IMR-90 (cell line): ENCODE data around the gene MICAL2. TPM values are rescaled to one million over a fixed set of nuclear protein-coding genes. Genes with fewer than 3 reads are reported as not detected.

Experiments
- ATAC-seq: fragments of 200-7000 bp; cut with Tn5 transposase; 2 replicates; pipeline ENCODE4 v1.9.1; 2020; ENCODE audit warnings: low read depth, mild to moderate bottlenecking, moderate library complexity
- BruUV-seq: library from RNA; stranded (reverse); fragments of 400-500 nt; replicated peaks from 2 replicates; lab custom pipeline; 2021; lab: Mats Ljungman, UMichigan
- CTCF ChIA-PET: fragments of 300-600 bp; formaldehyde crosslinking; extraction: SDS; loops from one replicate; lab custom pipeline; 2021; ENCODE audit warnings: antibody characterized with exemption; lab: Yijun Ruan, JAX
- POLR2A ChIA-PET: fragments of 300-600 bp; sonication (Branson Sonifier 250); formaldehyde crosslinking; loops from one replicate; lab custom pipeline; 2022; ENCODE audit warnings: antibody characterized with exemption; ENCODE audit not compliant: unreplicated experiment; lab: Charles Lee
- DNase-seq: peaks from one replicate; pipeline ENCODE4 v3.0.0; 2013
- H2AFZ ChIP-seq: replicated peaks from 2 replicates; pipeline ENCODE3; 2013; ENCODE audit warnings: low read length, mild to moderate bottlenecking; ENCODE audit not compliant: poor library complexity
- H2AK5ac ChIP-seq: 2 replicates; pipeline ENCODE4 v1.6.1; 2013; ENCODE audit warnings: low read depth, low read length, inconsistent platforms
- H2AK9ac ChIP-seq: replicated peaks from 2 replicates; pipeline ENCODE3; 2013; ENCODE audit warnings: mild to moderate bottlenecking, low read depth, low read length, moderate library complexity; ENCODE audit not compliant: poor library complexity
- H2BK120ac ChIP-seq: 2 replicates; pipeline ENCODE4 v1.6.1; 2013; ENCODE audit warnings: low read depth, low read length, inconsistent platforms
- H2BK15ac ChIP-seq: 3 replicates; pipeline ENCODE4 v1.6.1; 2013; ENCODE audit warnings: low read depth, low read length, inconsistent platforms
- H2BK20ac ChIP-seq: 2 replicates; pipeline ENCODE4 v1.6.1; 2013; ENCODE audit warnings: low read depth, mild to moderate bottlenecking, inconsistent platforms, low read length, moderate library complexity
- H2BK5ac ChIP-seq: 2 replicates; pipeline ENCODE4 v1.6.1; 2013; ENCODE audit warnings: mild to moderate bottlenecking, low read depth, low read length, inconsistent platforms; ENCODE audit not compliant: poor library complexity, severe bottlenecking
- H3K14ac ChIP-seq: replicated peaks from 2 replicates; pipeline ENCODE4 v1.6.1; 2013; ENCODE audit warnings: low read depth, low read length, inconsistent platforms
- H3K18ac ChIP-seq: 2 replicates; pipeline ENCODE4 v1.6.1; 2013; ENCODE audit warnings: low read depth, low read length, control low read depth
- H3K23ac ChIP-seq: 2 replicates; pipeline ENCODE4 v1.6.1; 2013; ENCODE audit warnings: low read depth, low read length, inconsistent platforms
- H3K27ac ChIP-seq: 2 replicates; pipeline ENCODE4 v1.5.1; 2013; ENCODE audit warnings: mild to moderate bottlenecking, control low read depth, low read length; ENCODE audit not compliant: insufficient read depth
- H3K27me3 ChIP-seq: 2 replicates; pipeline ENCODE4 v1.6.1; 2013; ENCODE audit warnings: low read length; ENCODE audit not compliant: control insufficient read depth, insufficient read depth
- H3K36me3 ChIP-seq: 2 replicates; pipeline ENCODE4 v1.6.1; 2013; ENCODE audit warnings: low read length, mixed read lengths; ENCODE audit not compliant: control insufficient read depth, insufficient read depth
- H3K4ac ChIP-seq: 2 replicates; pipeline ENCODE4 v1.6.1; 2013; ENCODE audit warnings: low read depth, low read length, inconsistent platforms
- H3K4me1 ChIP-seq: 2 replicates; pipeline ENCODE4 v1.6.1; 2013; ENCODE audit warnings: low read length, mixed read lengths; ENCODE audit not compliant: control insufficient read depth, insufficient read depth
- H3K4me2 ChIP-seq: 2 replicates; pipeline ENCODE4 v1.6.1; 2013; ENCODE audit warnings: low read depth, mild to moderate bottlenecking, control low read depth, low read length, moderate library complexity
- H3K4me3 ChIP-seq: 2 replicates; pipeline ENCODE4 v1.5.1; 2013; ENCODE audit warnings: low read depth, mild to moderate bottlenecking, control low read depth, low read length, moderate library complexity; ENCODE audit not compliant: insufficient read depth
- H3K56ac ChIP-seq: 2 replicates; pipeline ENCODE4 v1.6.1; 2013; ENCODE audit warnings: low read length, inconsistent platforms; ENCODE audit not compliant: insufficient read depth; ENCODE audit errors: extremely low read depth
- H3K79me1 ChIP-seq, 2 experiments: 2 replicates each; pipeline ENCODE4 v1.6.1; 2013; ENCODE audit warnings: low read length in 2 of 2, inconsistent platforms in 1 of 2, low read depth in 1 of 2
- H3K9ac ChIP-seq: 2 replicates; pipeline ENCODE4 v1.6.1; 2013; ENCODE audit warnings: low read depth, low read length, control low read depth
- H3K9me1 ChIP-seq: 2 replicates; pipeline ENCODE4 v1.6.1; 2013; ENCODE audit warnings: low read length, inconsistent platforms; ENCODE audit not compliant: insufficient read depth
- H3K9me3 ChIP-seq: 2 replicates; pipeline ENCODE4 v1.6.1; 2013; ENCODE audit warnings: low read length; ENCODE audit not compliant: control insufficient read depth, insufficient read depth
- H4K20me1 ChIP-seq: 2 replicates; pipeline ENCODE4 v1.6.1; 2013; ENCODE audit warnings: low read length, inconsistent platforms; ENCODE audit not compliant: insufficient read depth
- H4K5ac ChIP-seq: 2 replicates; pipeline ENCODE4 v1.6.1; 2013; ENCODE audit warnings: mild to moderate bottlenecking, low read depth, low read length, control low read depth
- H4K8ac ChIP-seq, 2 experiments: 2 replicates each; pipeline ENCODE4 v1.6.1; 2013; ENCODE audit warnings: low read depth in 2 of 2, low read length in 2 of 2, control low read depth in 1 of 2, inconsistent platforms in 1 of 2
- H4K91ac ChIP-seq: 2 replicates; pipeline ENCODE4 v1.6.1; 2013; ENCODE audit warnings: low read depth, low read length, inconsistent platforms; ENCODE audit not compliant: insufficient read depth
- BHLHE40 ChIP-seq: fragments of 150-350 bp; IDR thresholded peaks from 2 replicates; pipeline ENCODE4 v1.6.1; 2016; ENCODE audit warnings: mild to moderate bottlenecking, low read depth, low read length
- CEBPB ChIP-seq: IDR thresholded peaks from 2 replicates; pipeline ENCODE4 v1.6.1; 2012; ENCODE audit warnings: low read depth, low read length, improper control_type of control experiment
- CHD1 ChIP-seq: IDR thresholded peaks from 2 replicates; pipeline ENCODE4 v1.6.1; 2012; ENCODE audit warnings: low read depth, low read length, improper control_type of control experiment
- CTCF ChIP-seq: conservative IDR thresholded peaks from 2 replicates; pipeline ENCODE4 v1.5.1; 2012; ENCODE audit warnings: mild to moderate bottlenecking, low read depth, low read length, improper control_type of control experiment
- ELK1 ChIP-seq: fragments of 150-350 bp; IDR thresholded peaks from 2 replicates; pipeline ENCODE4 v1.6.1; 2016; ENCODE audit warnings: low read depth, mild to moderate bottlenecking, low read length, moderate library complexity, borderline replicate concordance
- FOS ChIP-seq: fragments of 150-350 bp; IDR thresholded peaks from 2 replicates; pipeline ENCODE4 v1.6.1; 2016; ENCODE audit warnings: low read depth, low read length
- MAFK ChIP-seq: IDR thresholded peaks from 2 replicates; pipeline ENCODE4 v1.6.1; 2012; ENCODE audit warnings: low read depth, low read length, improper control_type of control experiment
- MAZ ChIP-seq: IDR thresholded peaks from 2 replicates; pipeline ENCODE4 v1.6.1; 2012; ENCODE audit warnings: low read depth, mild to moderate bottlenecking, low read length, improper control_type of control experiment, moderate library complexity, borderline replicate concordance
- MXI1 ChIP-seq: IDR thresholded peaks from 2 replicates; pipeline ENCODE4 v1.6.1; 2012; ENCODE audit warnings: low read depth, mild to moderate bottlenecking, low read length, moderate library complexity, borderline replicate concordance
- NFE2L2 ChIP-seq: fragments of 150-350 bp; IDR thresholded peaks from 2 replicates; pipeline ENCODE4 v1.6.1; 2016; ENCODE audit warnings: low read depth, mild to moderate bottlenecking, low read length
- POLR2A ChIP-seq: IDR thresholded peaks from 2 replicates; pipeline ENCODE4 v1.6.1; 2012; ENCODE audit warnings: mild to moderate bottlenecking, low read depth, low read length
- RAD21 ChIP-seq: IDR thresholded peaks from 2 replicates; pipeline ENCODE4 v1.6.1; 2012; ENCODE audit warnings: low read length, improper control_type of control experiment
- RCOR1 ChIP-seq: IDR thresholded peaks from 2 replicates; pipeline ENCODE4 v1.6.1; 2012; ENCODE audit warnings: mild to moderate bottlenecking, low read length, improper control_type of control experiment; ENCODE audit not compliant: insufficient replicate concordance
- RFX5 ChIP-seq: IDR thresholded peaks from 2 replicates; pipeline ENCODE4 v1.8.0; 2012; ENCODE audit warnings: low read depth, mild to moderate bottlenecking, low read length, moderate library complexity
- SMC3 ChIP-seq: fragments of 150-350 bp; IDR thresholded peaks from 2 replicates; pipeline ENCODE4 v1.6.1; 2016; ENCODE audit warnings: low read depth, mild to moderate bottlenecking, antibody characterized with exemption, low read length, moderate library complexity
- USF2 ChIP-seq: fragments of 150-350 bp; IDR thresholded peaks from 2 replicates; pipeline ENCODE4 v1.6.1; 2017; ENCODE audit warnings: mild to moderate bottlenecking, antibody characterized with exemption, low read length, low read depth
- WGBS, 2 experiments: methylation state at CpG; one replicate each; pipeline versions ENCODE4 v1.1.5 to v1.1.7; 2013; ENCODE audit warnings: missing lambda C conversion rate in 2 of 2; ENCODE audit not compliant: insufficient read length in 1 of 2; ENCODE audit errors: extremely low coverage in 2 of 2; 5-methylcytosine and 5-hydroxymethylcytosine counted together
- dilution Hi-C: fragments of 300-500 bp; cut with HindIII; formaldehyde crosslinking; loops from one replicate; pipeline ENCODE4 v1.14.3; 2018; ENCODE audit warnings: low sequenced_read_pairs; ENCODE audit not compliant: unreplicated experiment
- in situ Hi-C: fragments of 300-500 bp; cut with MboI; formaldehyde crosslinking; loops from 3 replicates; pipeline ENCODE4 v1.14.3; 2019; ENCODE audit warnings: low sequenced_read_pairs, inconsistent platforms, mixed read lengths
- intact Hi-C: fragments of 100-400 bp; cut with micrococcal nuclease; formaldehyde crosslinking; loops from 2 replicates; pipeline ENCODE4 v1.10.0; 2022
- polyA plus RNA-seq, 3 experiments: library from polyadenylated mRNA; depleted of rRNA; stranded (reverse); fragments of >200 nt; gene quantifications; 2 replicates each; pipeline ENCODE4 v1.2.3, GENCODE V29; 2012; ENCODE audit warnings: low replicate concordance in 1 of 3
- total RNA-seq: library from RNA; depleted of rRNA; stranded (reverse); fragments of >200 nt; gene quantifications from 2 replicates; pipeline ENCODE4 v1.2.3, GENCODE V29; 2012

Gene MICAL2
- total and polyA plus RNA-seq, 2 of the 4 experiments (the other 2 are of a cell fraction) = 170 to 336 TPM

GRCh38 chr11:12075291-12075690 is 35.1 kb upstream of the MICAL2 start:
- Histone ChIP-seq H3K9me1 (peaks cover 46% of the 10 kb centered on the region), H2AFZ (peak overlapping the region; percentile 6), H4K20me1 (no peaks in the 10 kb centered on the region), H2BK20ac (peak overlapping the region; percentile 99), H3K4me2 (no peak overlapping the region), H3K4ac (peak overlapping the region; percentile 99), H3K14ac (peak overlapping the region; percentile 98), H3K9ac (peak overlapping the region; percentile 69; the same call in 1 of the 2 replicates), H3K56ac (peak overlapping the region; percentile 97), H3K9me3 (no peaks in the 10 kb centered on the region), H3K4me1 (peaks cover 28% of the 10 kb centered on the region), H3K23ac (peak overlapping the region; percentile 99), H2AK9ac (peak overlapping the region; percentile 98), H2BK5ac (peak overlapping the region; percentile 100), H3K36me3 (no peaks in the 10 kb centered on the region), H3K79me1 (peaks cover 18 to 53% of the 10 kb centered on the region in 2 experiments), H4K91ac (peak overlapping the region; percentile 99), H2BK15ac (peak overlapping the region; percentile 99), H4K8ac (peak overlapping the region; percentile 94 to 95), H3K4me3 (no peak overlapping the region), H2BK120ac (peak overlapping the region; percentile 99), H3K18ac (peak overlapping the region; percentile 96), H4K5ac (peak overlapping the region; percentile 95), H2AK5ac (peak overlapping the region; percentile 99), H3K27ac (peak overlapping the region; percentile 80), H3K27me3 (no peaks in the 10 kb centered on the region)
- WGBS, 2 experiments = 100% methylated on average over 2 of the region's 3 CpGs; no CpG with 5 or more reads in 1 of the 2 experiments
- in situ Hi-C loops = no loop called here
- dilution Hi-C loops = no loop called here
- POLR2A ChIA-PET = interaction anchor here (3.0 kb wide), 1 partner anchor 11 kb away, joined by 23 read pairs; no protein-coding TSS in a partner anchor
- ATAC-seq (no peak), DNase-seq (no peak)
- TF ChIP-seq MXI1 (no peak), CHD1 (no peak), MAFK (no peak), POLR2A (no peak; the same call in 1 of the 2 replicates), NFE2L2 (no peak), BHLHE40 (no peak), RFX5 (no peak), CTCF (no peak), SMC3 (no peak), ELK1 (no peak), RAD21 (no peak), MAZ (no peak), CEBPB (no peak), FOS (no peak), RCOR1 (no peak), USF2 (no peak)
- CTCF ChIA-PET = interaction anchor here (1.2 kb wide), 1 partner anchor 207 kb away, joined by 4 read pairs; no protein-coding TSS in a partner anchor
- intact Hi-C loops = no loop called here
- BruUV-seq = TSS peak; percentile 39
